Mucosa of descending colon (tissue), 3 donors: ENCODE measurements around the gene SYNM. TPM values are rescaled to one million over a fixed set of nuclear protein-coding genes. Genes with fewer than 3 reads are reported as not detected.

Source experiments
- ATAC-seq: fragments of 200-7000 bp; cut with Tn5 transposase; one replicate; pipeline ENCODE4 v1.9.1; 2020; ENCODE audit warnings: mild to moderate bottlenecking, moderate library complexity
- DNase-seq, 3 donors: peaks; one replicate each; pipeline ENCODE4 v3.0.0-alpha.2; 2020
- H3K36me3 ChIP-seq: fragments of 200-600 bp; one replicate; pipeline ENCODE4 v1.8.0; 2021; ENCODE audit warnings: low read depth, mild to moderate bottlenecking
- H3K4me1 ChIP-seq: fragments of 200-600 bp; one replicate; pipeline ENCODE4 v1.8.0; 2021; ENCODE audit warnings: low read depth, mild to moderate bottlenecking
- H3K4me3 ChIP-seq: fragments of 200-600 bp; one replicate; pipeline ENCODE4 v1.8.0; 2021; ENCODE audit warnings: mild to moderate bottlenecking
- H3K9me3 ChIP-seq: fragments of 200-600 bp; one replicate; pipeline ENCODE4 v1.8.0; 2021; ENCODE audit warnings: mild to moderate bottlenecking
- intact Hi-C, 2 donors: fragments of 100-400 bp; cut with DNase I in 1 of 2; cut with micrococcal nuclease in 1 of 2; formaldehyde crosslinking; loops; one replicate each; pipeline versions ENCODE4 v1.11.0 to v1.11.1; 2022; cut with DNase I, micrococcal nuclease
- total RNA-seq, 3 donors: library from RNA; stranded (reverse); fragmentation: NEBNext Ultra II Directional in 2 of 3; extraction: Animal tissue kit (Norgen Biotek cat#: 25700) in 2 of 3; gene quantifications; one replicate each; pipeline versions ENCODE4 v1.2.1 to v1.2.4, GENCODE V29; 2021 to 2023
- TF ChIP-seq, protein P1 (sequence below): fragments of 200-600 bp; IDR thresholded peaks from one replicate; pipeline ENCODE4 v1.8.0; 2022; ENCODE audit warnings: antibody characterized with exemption, mild to moderate bottlenecking
- donor health status: DM: no; HTN: no; CAD: no; lungs with moderate emphysema.
- donor health status: DM: no; HTN: no; CAD: no.
- donor health status: DM: no; HTN: yes; CAD: no.

The SYNM gene
- total RNA-seq, 3 donors from 2014 or later = 10.9 to 777 (median 37.0) TPM

DNA sequence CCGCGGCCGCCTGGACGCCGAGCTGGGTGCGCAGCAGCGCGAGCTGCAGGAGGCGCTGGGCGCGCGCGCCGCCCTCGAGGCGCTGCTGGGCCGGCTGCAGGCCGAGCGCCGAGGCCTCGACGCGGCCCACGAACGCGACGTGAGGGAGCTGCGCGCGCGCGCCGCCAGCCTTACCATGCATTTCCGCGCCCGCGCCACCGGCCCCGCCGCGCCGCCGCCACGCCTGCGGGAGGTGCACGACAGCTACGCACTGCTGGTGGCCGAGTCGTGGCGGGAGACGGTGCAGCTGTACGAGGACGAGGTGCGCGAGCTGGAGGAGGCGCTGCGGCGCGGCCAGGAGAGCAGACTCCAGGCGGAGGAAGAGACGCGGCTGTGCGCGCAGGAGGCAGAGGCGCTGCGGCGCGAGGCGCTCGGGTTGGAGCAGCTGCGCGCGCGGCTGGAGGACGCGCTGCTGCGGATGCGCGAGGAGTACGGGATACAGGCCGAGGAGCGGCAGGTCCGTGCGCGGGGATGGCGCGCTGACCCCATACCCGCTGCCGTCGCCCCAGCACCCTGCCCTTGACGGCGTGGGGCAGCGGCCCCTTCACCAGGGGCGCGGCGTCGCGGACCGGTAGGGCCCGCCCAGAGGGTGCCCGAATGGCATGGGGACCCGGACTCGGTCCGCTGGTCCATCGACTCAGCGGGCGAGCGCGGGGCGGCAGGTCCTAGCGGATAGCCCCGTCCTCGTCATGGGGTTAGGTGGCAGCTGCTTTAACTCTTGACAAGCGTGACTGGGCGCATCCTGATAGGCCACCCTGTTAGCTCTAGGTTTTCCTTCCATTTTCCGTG is 848 bp downstream of the SYNM start:
- intact Hi-C loops = loop anchor here in 1 of 2 donors (5.0 to 10.0 kb wide), 2 partner anchors 69 to 107 kb away; no protein-coding TSS in a partner anchor
- H3K36me3 ChIP-seq = no peaks in the 10 kb centered on the region
- ATAC-seq = peak; percentile 62
- DNase-seq = peak; percentile 42 to 68 (median 62)
- H3K4me3 ChIP-seq = no peak overlapping the region
- peaks cover 11% of the 10 kb centered on the region for H3K4me1 ChIP-seq
- TF ChIP-seq, protein P1, sequence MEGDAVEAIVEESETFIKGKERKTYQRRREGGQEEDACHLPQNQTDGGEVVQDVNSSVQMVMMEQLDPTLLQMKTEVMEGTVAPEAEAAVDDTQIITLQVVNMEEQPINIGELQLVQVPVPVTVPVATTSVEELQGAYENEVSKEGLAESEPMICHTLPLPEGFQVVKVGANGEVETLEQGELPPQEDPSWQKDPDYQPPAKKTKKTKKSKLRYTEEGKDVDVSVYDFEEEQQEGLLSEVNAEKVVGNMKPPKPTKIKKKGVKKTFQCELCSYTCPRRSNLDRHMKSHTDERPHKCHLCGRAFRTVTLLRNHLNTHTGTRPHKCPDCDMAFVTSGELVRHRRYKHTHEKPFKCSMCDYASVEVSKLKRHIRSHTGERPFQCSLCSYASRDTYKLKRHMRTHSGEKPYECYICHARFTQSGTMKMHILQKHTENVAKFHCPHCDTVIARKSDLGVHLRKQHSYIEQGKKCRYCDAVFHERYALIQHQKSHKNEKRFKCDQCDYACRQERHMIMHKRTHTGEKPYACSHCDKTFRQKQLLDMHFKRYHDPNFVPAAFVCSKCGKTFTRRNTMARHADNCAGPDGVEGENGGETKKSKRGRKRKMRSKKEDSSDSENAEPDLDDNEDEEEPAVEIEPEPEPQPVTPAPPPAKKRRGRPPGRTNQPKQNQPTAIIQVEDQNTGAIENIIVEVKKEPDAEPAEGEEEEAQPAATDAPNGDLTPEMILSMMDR = no peak
- H3K9me3 ChIP-seq = no peaks in the 10 kb centered on the region

DNA sequence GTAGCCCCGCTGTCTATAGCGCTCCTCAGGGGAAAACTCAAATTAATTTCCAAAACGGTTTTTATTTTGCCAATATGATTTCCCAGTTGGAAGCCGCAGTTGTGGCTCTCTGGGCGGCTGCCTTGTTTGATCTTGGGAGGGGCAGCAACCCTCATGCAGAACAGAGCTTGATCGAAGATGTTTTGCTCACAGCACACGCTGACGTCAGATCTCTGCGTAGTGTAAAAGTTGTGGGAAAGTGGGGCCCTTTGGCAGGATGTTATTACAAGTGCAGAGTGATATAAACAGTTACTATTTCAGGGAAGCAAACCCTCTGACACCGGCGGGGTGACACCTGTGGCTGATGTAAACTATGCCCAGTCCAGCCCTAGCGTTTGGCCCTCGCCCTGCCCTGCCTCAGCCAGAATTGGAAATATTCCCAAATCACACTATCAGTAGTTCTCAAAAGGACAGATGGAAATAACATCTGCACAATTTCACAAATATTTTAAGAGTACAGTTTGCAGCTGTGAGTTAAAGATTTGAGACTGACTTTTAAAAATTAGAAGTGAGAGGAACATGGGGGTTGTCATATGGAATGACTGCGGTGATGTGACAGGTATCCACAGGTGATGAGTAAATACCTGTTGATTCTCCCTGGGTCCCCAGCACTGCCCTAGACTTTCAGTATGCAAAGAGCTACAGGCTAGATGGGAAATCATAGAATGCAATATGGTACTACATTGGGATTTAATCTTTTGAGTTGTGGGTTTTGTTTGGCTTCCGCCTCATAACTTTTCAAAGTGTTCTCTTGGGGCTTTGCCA is 1.7 kb downstream of the SYNM start:
- TF ChIP-seq, protein P1 = no peak
- Histone ChIP-seq H3K4me3 (no peak overlapping the region), H3K36me3 (no peaks in the 10 kb centered on the region), H3K9me3 (no peaks in the 10 kb centered on the region), H3K4me1 (peaks cover 11% of the 10 kb centered on the region)
- intact Hi-C loops = loop anchor here in 1 of 2 donors (5.0 to 10.0 kb wide), 2 partner anchors 68 to 106 kb away; no protein-coding TSS in a partner anchor
- no peak for ATAC-seq
- DNase-seq = peak in 1 of 3 donors; percentile 17

DNA sequence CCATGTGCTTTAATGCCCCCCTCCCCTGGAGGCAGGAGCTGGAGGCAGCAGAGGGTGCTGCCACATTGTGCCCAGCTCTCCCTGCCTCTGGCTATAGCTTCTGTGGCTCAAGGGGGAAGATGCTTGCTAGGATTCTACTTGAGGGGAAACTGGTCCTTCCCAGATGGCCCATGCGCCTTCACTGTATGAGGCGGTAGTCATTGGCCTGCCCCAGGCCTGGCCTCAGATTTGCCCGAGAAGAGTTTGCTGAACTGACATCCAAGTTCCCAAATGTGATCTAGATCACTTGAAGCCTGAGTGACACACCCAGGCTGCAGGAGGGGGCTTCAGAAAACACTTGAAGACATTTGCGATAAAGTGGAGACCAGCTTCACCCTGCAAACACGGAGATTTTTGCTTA is 4.1 kb downstream of the SYNM start:
- no peak for DNase-seq
- H3K4me3 ChIP-seq = no peak overlapping the region
- no peak for ATAC-seq
- no peaks in the 10 kb centered on the region for H3K9me3 ChIP-seq
- intact Hi-C loops = loop anchor here in 1 of 2 donors (5.0 to 10.0 kb wide), 2 partner anchors 66 to 103 kb away; no protein-coding TSS in a partner anchor
- peaks cover 11% of the 10 kb centered on the region for H3K4me1 ChIP-seq
- TF ChIP-seq, protein P1 = no peak
- no peaks in the 10 kb centered on the region for H3K36me3 ChIP-seq

DNA sequence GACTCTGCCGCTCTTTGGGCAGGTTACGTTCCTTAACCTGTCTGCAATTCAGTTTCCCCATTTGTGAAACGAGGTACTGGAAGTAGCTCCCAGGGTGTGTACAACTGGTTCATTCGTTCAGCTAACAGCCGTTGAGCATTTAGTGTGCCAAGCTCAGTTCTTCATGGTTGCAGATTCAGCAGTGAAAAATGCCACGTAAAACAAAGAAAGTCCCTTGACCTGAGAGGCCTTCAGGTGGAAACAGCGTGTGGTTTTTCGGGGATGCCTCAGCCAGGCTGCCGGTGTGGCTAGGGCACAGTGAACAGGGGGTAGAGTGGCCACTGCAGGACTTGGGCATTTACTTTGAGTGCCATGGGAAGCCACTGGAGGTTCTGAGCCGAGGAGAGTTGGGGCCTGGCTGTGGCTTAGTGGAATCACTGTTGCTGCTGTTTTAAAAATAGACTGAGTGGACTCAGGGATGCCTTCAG is 4.7 kb downstream of the SYNM start:
- no peak for ATAC-seq

DNA sequence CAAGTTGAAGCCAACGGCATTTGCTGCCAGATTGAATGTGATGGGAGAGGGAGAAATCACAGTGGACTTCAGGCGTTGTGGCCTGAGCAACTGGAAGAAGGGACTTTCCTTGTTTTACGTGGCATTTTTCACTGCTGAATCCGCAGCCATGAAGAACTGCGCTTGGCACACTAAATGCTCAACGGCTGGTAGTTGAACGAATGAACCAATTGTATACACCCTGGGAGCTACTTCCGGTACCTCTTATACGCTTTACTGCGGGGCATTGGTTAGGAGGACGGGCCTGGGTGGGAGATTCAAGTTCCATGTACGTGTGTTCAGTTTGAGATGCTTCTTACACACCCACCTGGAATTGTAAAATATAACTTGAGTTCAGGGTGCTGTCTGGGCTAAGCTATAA is 5.2 kb downstream of the SYNM start:
- TF ChIP-seq, protein P1 = no peak
- Histone ChIP-seq H3K4me1 (peaks cover 10% of the 10 kb centered on the region), H3K36me3 (no peaks in the 10 kb centered on the region), H3K4me3 (no peak overlapping the region), H3K9me3 (no peaks in the 10 kb centered on the region)
- intact Hi-C loops = no loop called here
- DNase-seq (no peak), ATAC-seq (no peak)

More for the DNA sequence above, 4.7 kb downstream of the SYNM start:
- intact Hi-C loops = loop anchor here in 1 of 2 donors (5.0 to 10.0 kb wide), 2 partner anchors 65 to 103 kb away; no protein-coding TSS in a partner anchor
- DNase-seq = no peak
- Histone ChIP-seq H3K36me3 (no peaks in the 10 kb centered on the region), H3K9me3 (no peaks in the 10 kb centered on the region), H3K4me1 (peaks cover 11% of the 10 kb centered on the region), H3K4me3 (no peak overlapping the region)
- TF ChIP-seq, protein P1 = no peak
